Activated T-helper 17 cell treated with anti-CD3 and anti-CD28 coated beads, Interleukin-2, amount 50 U/mL, for 72 hours (primary cell): ENCODE results near the gene TRIM65. TPM values are rescaled to one million over a fixed set of nuclear protein-coding genes. Genes with fewer than 3 reads are reported as not detected.
A peak's percentile ranks its signal among the peaks of the same experiment; 100 is the strongest.
"Not testable (repeated sequence)": the region's sequence is repeated elsewhere in the genome, so short reads cannot be mapped to it uniquely, and the experiment has no call there.

Experiments
- ATAC-seq: fragments of 150-1000 bp; cut with Tn5 transposase; replicated peaks from 2 replicates; pipeline ENCODE4 v1.10.0; 2021; ENCODE audit warnings: mild to moderate bottlenecking, moderate library complexity
- H3K27ac Mint-ChIP-seq: one replicate; pipeline ENCODE4 v1.8.0; 2022; ENCODE audit warnings: mixed read lengths
- H3K27me3 Mint-ChIP-seq: one replicate; pipeline ENCODE4 v1.8.0; 2022; ENCODE audit warnings: mixed read lengths
- H3K36me3 Mint-ChIP-seq: one replicate; pipeline ENCODE4 v1.8.0; 2022; ENCODE audit warnings: low read depth, mild to moderate bottlenecking, mixed read lengths
- H3K4me1 Mint-ChIP-seq: one replicate; pipeline ENCODE4 v1.8.0; 2022; ENCODE audit warnings: mixed read lengths
- H3K4me3 Mint-ChIP-seq: one replicate; pipeline ENCODE4 v1.8.0; 2022; ENCODE audit warnings: mild to moderate bottlenecking, mixed read lengths
- H3K9me3 Mint-ChIP-seq: one replicate; pipeline ENCODE4 v1.8.0; 2022; ENCODE audit warnings: mixed read lengths
- total RNA-seq, 2 donors: library from RNA; stranded (reverse); gene quantifications; one replicate each; pipeline ENCODE4 v1.2.3, GENCODE V29; 2022

The TRIM65 gene
- total RNA-seq, 2 donors from 2014 or later: 20.3 to 33.9 TPM

DNA sequence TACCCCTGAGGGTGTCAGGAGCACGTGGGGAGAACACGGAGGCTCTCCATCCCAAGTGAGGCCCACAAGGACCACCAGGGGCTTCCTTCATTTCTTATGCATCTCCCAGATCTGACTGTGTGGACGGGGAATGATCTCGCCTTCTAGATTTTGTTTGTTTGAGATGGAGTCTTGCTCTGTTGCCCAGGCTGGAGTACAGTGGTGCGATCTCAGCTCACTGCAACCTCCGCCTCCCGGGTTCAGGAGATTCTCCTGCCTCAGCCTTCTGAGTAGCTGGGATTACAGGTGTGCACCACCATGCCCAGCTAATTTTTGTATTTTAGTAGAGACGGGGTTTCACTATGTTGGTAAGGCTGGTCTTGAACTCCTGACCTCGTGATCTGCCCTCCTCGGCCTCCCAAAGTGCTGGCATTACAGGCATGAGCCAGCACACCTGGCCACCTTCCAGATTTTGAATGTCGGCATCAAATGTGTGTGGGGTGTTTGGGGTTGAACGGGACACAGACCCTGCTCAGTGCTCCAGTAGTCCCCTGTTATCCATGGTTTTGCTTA, 27.9 kb downstream of the TRIM65 start:
- not testable (repeated sequence) for H3K4me3 Mint-ChIP-seq, H3K4me1 Mint-ChIP-seq, H3K36me3 Mint-ChIP-seq, H3K27ac Mint-ChIP-seq, H3K27me3 Mint-ChIP-seq, H3K9me3 Mint-ChIP-seq, ATAC-seq

DNA sequence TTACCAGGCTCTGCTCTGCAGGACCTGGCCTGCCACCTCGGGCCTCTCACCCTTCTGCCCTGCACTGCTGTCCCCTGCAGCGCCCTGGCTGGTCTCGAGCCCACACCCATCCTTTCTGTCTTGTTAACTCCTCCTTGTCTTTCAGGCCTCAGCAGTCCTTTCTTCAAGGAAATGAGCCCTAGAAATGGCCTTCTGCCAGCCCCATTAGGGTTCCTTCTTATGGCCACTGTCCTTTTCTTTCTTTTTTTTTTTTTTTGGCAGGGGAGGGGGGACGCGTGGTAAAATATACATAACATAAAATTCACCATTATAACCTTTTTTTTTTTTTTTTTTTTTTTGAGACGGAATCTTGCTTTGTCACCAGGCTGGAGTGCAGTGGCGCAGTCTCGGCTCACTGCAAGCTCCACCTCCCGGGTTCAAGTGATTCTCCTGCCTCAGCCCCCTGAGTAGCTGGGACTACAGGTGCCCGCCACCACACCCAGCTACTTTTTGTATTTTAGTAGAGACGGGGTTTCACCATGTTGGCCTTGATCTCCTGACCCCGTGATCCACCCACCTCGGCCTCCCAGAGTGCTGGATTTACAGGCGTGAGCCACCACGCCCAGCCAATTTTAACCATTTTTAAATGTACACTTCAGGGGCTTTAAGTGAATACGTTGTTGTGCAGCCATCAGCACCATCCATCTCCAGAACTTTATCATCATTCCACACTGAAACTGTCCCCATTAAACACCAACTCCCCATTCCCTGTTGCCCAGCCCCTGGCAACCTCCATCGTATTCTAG, 31.2 kb downstream of the TRIM65 start:
- not testable (repeated sequence) for H3K4me1 Mint-ChIP-seq, H3K9me3 Mint-ChIP-seq, ATAC-seq, H3K27me3 Mint-ChIP-seq, H3K36me3 Mint-ChIP-seq
- Mint-ChIP-seq H3K4me3 (peak overlapping the region; percentile 62), H3K27ac (peak overlapping the region; percentile 86)

DNA sequence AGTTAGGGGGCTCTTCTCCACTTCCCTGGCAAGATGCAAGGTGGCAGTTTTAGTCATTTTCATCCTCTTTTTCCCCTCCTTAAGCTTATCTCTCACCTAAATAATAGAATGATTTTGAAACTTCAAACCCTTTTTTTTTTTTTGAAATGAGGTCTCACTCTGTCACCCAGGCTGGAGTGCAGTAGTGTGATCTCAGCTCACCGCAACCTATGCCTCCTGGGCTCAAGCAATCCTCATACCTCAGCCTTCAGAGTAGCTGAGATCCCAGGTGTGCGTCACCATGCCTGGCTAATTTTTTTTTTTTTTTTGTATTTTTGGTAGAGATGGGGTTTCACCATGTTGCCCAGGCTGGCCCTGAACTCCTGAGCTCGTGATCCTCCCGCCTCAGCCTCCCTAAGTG, 31.9 kb downstream of the TRIM65 start:
- H3K27me3 Mint-ChIP-seq, H3K4me1 Mint-ChIP-seq, H3K36me3 Mint-ChIP-seq, H3K9me3 Mint-ChIP-seq: not testable (repeated sequence)
- Mint-ChIP-seq H3K27ac (peak overlapping the region; percentile 86), H3K4me3 (peak overlapping the region; percentile 62)
- peak; percentile 81 for ATAC-seq

DNA sequence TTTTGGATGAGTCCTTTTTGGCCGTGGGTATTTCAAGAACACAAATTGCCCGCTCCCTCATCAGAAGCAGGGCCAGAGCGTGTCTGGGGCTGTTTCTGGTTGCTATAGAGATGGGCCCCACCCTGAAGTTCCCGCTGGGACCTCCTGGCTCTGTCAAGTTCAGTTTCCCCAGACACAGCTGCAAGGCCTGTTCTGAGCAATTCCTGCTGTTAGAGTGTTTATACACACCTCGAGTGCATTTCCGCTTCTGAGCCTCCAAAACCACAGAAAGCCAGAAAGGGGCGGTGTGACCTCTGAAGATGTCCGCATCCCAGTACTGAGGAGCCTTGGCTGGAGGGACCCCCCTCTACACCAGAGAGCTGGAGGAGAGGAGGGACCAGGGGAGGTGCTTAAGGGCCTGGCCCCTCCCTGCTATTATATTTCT, 32.3 kb downstream of the TRIM65 start:
- Mint-ChIP-seq H3K4me1 (peaks cover 6% of the 10 kb centered on the region), H3K36me3 (no peaks in the 10 kb centered on the region), H3K27ac (peak overlapping the region; percentile 86), H3K4me3 (peak overlapping the region; percentile 62), H3K27me3 (no peaks in the 10 kb centered on the region), H3K9me3 (no peaks in the 10 kb centered on the region)
- ATAC-seq: peak; percentile 78

DNA sequence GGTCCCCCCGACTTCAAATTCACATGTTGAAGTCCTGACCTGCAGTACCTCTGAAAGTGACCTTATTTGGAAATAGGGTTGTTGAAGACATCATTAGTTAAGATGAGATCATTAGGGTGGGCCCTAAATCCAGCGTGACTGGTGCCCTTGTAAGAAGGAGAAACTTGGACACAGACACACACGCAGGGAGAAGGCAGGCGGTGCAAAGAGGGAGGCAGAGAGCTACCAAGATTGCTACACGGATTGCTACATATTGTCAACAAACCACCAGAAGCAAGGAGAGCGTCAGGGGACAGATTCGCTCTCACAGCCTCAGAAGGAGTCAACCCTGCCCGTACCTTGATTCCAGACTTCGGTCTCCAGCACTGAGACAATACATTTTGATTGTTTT, 34.8 kb downstream of the TRIM65 start:
- H3K27ac Mint-ChIP-seq: no peak overlapping the region
- H3K36me3 Mint-ChIP-seq: no peaks in the 10 kb centered on the region
- peaks cover 12% of the 10 kb centered on the region for H3K4me1 Mint-ChIP-seq
- no peak overlapping the region for H3K4me3 Mint-ChIP-seq
- no peak for ATAC-seq
- no peaks in the 10 kb centered on the region for H3K27me3 Mint-ChIP-seq
- no peaks in the 10 kb centered on the region for H3K9me3 Mint-ChIP-seq

DNA sequence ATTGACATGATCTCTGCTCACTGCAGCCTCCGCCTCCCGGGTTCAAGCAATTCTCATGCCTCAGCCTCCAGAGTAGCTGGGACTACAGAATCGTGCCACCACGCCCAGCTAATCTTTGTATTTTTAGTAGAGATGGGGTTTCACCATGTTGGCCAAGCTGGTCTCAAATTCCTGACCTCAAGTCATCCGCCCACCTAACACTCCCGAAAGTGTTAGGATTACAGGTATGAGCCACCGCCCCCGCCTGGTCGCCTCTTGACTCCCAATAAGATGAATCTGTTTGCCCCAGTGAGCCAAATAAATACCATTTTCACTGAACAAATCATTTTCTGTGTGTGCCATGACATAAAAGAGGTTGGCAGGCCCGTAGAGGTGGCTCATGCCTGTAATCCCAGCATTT, 37.4 kb downstream of the TRIM65 start:
- not testable (repeated sequence) for H3K27me3 Mint-ChIP-seq, ATAC-seq, H3K36me3 Mint-ChIP-seq, H3K9me3 Mint-ChIP-seq
- Mint-ChIP-seq H3K27ac (peak overlapping the region; percentile 52), H3K4me3 (peak overlapping the region; percentile 25), H3K4me1 (peaks cover 14% of the 10 kb centered on the region)

DNA sequence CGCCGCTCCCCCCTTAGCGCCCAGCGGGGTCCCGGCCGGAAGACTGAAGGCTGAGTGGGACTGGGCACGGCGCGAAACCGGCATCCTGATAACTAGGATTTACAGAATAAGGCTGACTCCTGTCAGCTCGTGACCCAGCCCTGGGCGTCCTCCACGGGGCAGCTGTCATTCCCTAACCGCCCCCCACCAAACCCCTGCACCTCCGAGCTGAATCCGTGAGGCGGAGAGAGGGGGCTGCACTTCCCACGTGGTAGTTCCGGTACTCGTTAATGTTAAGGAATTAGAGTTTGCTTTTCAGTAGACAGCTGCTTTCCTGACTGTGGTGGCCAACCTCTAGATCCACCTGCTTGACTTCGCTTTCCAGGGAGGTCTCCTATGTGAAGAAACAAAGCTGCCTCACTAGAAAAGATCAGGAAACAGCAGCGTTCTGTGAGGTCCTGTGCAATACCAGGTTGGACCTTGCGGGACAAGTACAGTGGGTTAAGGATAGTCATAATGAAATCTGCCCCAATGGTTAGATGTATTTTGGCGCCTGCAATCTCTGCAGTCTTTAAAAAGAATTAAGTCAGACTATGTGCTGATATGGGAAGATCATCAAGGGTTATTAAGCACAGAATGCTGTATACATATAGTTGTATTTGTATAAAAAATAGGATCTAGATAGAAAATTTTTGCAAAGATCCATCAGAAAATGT, 40.5 kb downstream of the TRIM65 start:
- Mint-ChIP-seq H3K4me3 (no peak overlapping the region), H3K9me3 (no peaks in the 10 kb centered on the region), H3K36me3 (peaks cover 16% of the 10 kb centered on the region), H3K27ac (no peak overlapping the region), H3K4me1 (peaks cover 12% of the 10 kb centered on the region), H3K27me3 (no peaks in the 10 kb centered on the region)
- ATAC-seq: no peak

DNA sequence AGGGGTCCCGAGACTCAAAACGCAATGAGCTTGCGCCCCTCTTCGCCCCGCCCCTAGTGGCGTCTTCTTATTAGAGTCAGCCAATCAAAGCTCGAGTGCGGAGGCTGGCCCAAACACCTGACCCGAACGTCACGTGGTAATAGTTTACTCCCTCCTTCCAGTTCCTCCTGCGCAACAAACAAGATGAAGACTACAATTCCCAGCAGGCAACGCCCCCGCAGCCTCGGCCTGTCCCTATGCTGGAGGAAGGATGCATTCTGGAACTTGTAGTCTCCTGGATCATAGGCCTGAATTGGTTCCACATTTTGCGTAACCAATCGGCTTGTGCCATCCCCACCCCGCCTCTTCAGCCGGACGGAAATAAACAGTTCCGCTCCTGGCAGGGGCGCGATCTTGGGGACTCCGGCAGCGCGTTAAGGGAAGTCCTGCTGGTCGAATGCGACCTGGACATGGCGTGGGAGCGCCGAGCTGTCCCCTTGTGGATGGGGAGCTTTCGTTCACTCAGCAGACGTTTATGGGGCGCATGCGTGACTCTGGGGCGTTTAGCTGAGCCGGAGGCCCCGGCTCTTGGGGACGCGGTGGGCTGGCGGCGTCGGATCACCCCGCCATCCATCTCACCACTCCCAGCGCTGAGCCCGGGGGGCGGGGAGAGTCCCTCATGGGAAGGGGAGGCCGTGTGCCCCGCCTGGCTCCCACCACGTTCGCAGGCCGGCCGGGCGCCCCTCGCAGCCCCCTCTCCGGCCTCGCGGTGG, 41.3 kb downstream of the TRIM65 start, which contains the start of gene WBP2:
Gene WBP2, minus strand, starts transcription at position 26 of the 752 bp plus-strand sequence. CDS start 38 bp downstream, outside the sequence.
- Mint-ChIP-seq H3K4me1 (peaks cover 12% of the 10 kb centered on the region), H3K27me3 (no peaks in the 10 kb centered on the region), H3K27ac (no peak within 1 kb of the TSS), H3K9me3 (no peaks in the 10 kb centered on the region), H3K36me3 (peaks cover 23% of the 10 kb centered on the region), H3K4me3 (no peak within 1 kb of the TSS)
- ATAC-seq: peak; percentile 91

DNA sequence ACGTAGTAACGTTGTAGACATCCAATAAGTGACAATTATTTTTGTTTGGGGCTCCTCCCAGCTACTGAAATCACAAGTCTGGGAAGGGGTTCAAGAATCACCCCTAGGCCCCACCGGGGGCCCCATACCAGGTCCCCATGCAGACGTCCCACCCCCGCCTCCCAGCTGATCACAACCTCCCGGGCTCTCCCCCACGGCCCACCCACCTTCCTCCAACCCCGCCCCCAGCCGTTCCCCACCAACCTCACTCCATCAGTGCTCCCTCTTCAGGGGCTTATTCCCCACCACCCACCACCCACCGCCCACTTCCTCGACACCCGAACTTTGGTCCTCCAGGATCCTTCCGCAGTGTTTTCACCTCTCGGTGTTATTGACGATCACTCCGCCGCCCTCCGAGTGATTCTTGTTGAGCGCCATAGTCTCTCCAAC, 41.9 kb downstream of the TRIM65 start:
- H3K4me1 Mint-ChIP-seq: peaks cover 12% of the 10 kb centered on the region
- H3K27me3 Mint-ChIP-seq: no peaks in the 10 kb centered on the region
- no peak overlapping the region for H3K27ac Mint-ChIP-seq
- H3K9me3 Mint-ChIP-seq: no peaks in the 10 kb centered on the region
- H3K4me3 Mint-ChIP-seq: no peak overlapping the region
- H3K36me3 Mint-ChIP-seq: peaks cover 29% of the 10 kb centered on the region
- ATAC-seq: no peak

DNA sequence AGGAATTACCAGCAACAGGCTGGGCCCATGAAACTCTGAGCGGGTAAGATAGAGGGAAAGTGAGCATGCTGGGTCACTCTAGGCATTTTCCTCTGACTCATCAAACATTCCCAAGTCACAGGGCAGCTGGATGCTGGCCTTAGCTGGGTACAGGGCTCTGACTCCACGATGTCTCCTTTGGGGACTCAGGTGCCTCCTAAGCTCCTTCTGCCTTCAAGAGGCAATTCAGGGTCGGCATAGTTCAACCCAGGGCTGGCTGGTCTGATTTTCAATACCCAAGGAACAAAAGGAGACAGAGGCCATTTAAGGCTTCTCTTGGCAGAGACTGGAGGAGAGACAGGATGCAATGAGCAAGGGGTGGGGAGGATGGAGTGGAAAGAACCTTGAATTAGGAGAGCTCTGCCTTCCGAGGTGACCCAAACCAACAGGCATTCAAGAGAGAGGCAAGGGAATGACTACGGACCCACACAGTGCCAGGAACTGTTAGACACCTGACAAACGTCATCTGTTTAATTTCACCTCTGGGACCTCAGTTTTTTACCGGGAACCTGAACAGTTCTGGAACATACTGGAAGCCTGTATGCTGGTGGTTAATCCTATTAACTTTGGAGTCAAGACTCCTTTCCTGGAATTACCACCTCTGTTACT, 42.5 kb downstream of the TRIM65 start:
- peaks cover 12% of the 10 kb centered on the region for H3K4me1 Mint-ChIP-seq
- peaks cover 35% of the 10 kb centered on the region for H3K36me3 Mint-ChIP-seq
- no peak overlapping the region for H3K27ac Mint-ChIP-seq
- H3K9me3 Mint-ChIP-seq: no peaks in the 10 kb centered on the region
- no peak overlapping the region for H3K4me3 Mint-ChIP-seq
- no peak for ATAC-seq
- H3K27me3 Mint-ChIP-seq: no peaks in the 10 kb centered on the region

DNA sequence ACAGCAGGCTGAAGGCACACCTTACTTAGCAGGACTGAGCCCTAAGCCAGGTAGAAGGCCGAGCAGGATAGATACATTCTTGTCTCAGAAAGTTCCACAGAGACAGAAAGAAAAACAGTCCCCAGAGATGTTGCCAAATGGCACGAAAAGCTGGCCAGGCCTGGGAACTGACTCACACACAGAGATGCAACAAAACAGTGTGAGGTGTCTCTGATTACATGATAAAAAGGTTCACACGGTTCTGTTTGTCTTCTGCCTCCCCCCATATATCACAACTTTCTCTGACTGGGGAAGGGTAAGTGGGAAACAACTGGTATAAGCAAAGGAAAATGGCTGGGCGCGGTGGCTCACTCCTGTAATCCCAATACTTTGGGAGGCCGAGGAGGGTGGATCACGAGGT, 43.3 kb downstream of the TRIM65 start:
- H3K36me3 Mint-ChIP-seq: peaks cover 43% of the 10 kb centered on the region
- H3K27ac Mint-ChIP-seq: no peak overlapping the region
- no peak overlapping the region for H3K4me3 Mint-ChIP-seq
- no peak for ATAC-seq
- no peaks in the 10 kb centered on the region for H3K27me3 Mint-ChIP-seq
- H3K4me1 Mint-ChIP-seq: peaks cover 6% of the 10 kb centered on the region
- H3K9me3 Mint-ChIP-seq: no peaks in the 10 kb centered on the region

DNA sequence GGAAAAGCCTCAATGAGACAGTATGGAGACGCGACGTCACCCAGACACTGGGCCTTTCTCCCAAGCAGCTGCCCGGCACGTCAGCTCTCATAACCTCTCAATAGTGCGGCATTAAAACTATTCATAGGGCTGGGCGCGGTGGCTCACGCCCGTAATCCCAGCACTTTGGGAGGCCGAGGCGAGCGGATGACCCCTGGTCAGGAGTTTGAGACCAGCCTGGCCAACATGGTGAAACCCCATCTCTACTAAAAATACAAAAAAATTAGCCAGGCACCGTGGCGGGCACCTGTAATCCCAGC, 45.1 kb downstream of the TRIM65 start:
- H3K27ac Mint-ChIP-seq, H3K27me3 Mint-ChIP-seq, H3K4me1 Mint-ChIP-seq, H3K9me3 Mint-ChIP-seq, ATAC-seq, H3K4me3 Mint-ChIP-seq: not testable (repeated sequence)
- H3K36me3 Mint-ChIP-seq: peaks cover 61% of the 10 kb centered on the region

DNA sequence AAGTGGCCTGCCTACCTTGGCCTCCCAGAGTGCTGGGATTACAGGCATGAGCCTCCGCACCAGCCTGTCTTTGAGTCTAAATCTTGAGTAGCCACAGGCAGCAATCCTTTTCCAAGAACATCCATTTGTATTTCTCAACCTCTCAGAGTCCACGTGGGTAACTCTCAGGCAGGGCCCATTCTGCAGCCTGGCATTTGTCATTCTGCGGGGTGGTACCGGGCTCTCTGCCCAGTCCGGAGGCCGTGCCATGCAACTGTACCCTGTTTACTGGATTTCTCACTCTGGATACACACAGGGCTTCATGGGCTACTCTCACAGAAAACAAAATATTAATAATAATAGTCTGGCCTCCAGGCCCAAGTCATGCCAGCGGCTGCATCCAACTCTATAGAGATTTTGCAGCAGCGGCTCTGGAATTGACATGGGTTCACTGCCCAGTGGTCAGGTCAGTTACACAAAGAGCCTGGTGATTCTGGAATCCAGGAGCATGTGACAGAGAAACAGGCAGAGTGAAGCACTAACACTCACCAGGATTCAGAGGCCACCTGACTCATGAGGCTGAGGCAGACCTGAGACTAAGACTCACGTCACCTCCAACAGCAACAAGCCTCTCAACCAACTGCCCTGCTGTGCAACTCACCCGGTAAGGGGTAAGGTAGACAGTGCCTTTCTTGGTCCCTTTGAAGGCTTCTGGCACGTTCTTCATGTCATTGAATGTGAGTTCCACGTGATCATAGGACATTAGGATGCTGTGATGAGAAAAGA, 45.6 kb downstream of the TRIM65 start:
- Mint-ChIP-seq H3K4me1 (no peaks in the 10 kb centered on the region), H3K36me3 (peaks cover 67% of the 10 kb centered on the region), H3K27me3 (no peaks in the 10 kb centered on the region), H3K27ac (no peak overlapping the region), H3K4me3 (no peak overlapping the region), H3K9me3 (no peaks in the 10 kb centered on the region)
- no peak for ATAC-seq

DNA sequence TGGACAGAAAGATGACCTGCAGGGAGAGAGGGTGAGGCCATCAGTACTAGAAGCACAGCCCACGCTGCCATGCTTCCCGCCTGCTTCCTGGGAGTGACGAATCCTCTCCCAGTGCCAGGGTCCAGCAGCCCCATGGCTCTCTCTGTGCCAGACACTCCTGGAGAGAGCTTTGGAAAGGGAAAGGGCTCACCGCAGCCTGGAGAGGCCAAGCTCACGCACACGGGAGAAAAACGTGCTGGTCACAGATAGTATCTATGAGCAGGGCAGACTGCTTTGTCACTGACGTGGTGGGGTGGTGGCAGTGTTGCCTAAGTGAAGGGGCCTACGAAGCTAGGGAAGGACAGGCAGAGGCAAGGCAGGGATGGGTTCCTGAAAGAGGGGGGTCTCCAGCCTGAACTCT, 47.0 kb downstream of the TRIM65 start:
- Mint-ChIP-seq H3K4me3 (no peak overlapping the region), H3K36me3 (peaks cover 78% of the 10 kb centered on the region), H3K4me1 (no peaks in the 10 kb centered on the region), H3K27ac (no peak overlapping the region), H3K27me3 (no peaks in the 10 kb centered on the region), H3K9me3 (no peaks in the 10 kb centered on the region)
- ATAC-seq: no peak
